ENCODE data around the gene PIK3C2G. TPM values are rescaled to one million over a fixed set of nuclear protein-coding genes. Genes with fewer than 3 reads are reported as not detected.

Gene PIK3C2G
- total RNA-seq, 1 donor from 2014 or later = 4.6 TPM

GRCh38 chr12:18389820-18390219, 128.5 kb downstream of the PIK3C2G start:
- Mint-ChIP-seq H3K4me3 (no peak overlapping the region), H3K4me1 (ENCODE audit: unreplicated experiment) (no peaks in the 10 kb centered on the region), H3K36me3 (peaks cover 13% of the 10 kb centered on the region), H3K27me3 (no peaks in the 10 kb centered on the region), H3K9me3 (no peaks in the 10 kb centered on the region), H3K27ac (no peak overlapping the region)
- TF ChIP-seq, protein P1, sequence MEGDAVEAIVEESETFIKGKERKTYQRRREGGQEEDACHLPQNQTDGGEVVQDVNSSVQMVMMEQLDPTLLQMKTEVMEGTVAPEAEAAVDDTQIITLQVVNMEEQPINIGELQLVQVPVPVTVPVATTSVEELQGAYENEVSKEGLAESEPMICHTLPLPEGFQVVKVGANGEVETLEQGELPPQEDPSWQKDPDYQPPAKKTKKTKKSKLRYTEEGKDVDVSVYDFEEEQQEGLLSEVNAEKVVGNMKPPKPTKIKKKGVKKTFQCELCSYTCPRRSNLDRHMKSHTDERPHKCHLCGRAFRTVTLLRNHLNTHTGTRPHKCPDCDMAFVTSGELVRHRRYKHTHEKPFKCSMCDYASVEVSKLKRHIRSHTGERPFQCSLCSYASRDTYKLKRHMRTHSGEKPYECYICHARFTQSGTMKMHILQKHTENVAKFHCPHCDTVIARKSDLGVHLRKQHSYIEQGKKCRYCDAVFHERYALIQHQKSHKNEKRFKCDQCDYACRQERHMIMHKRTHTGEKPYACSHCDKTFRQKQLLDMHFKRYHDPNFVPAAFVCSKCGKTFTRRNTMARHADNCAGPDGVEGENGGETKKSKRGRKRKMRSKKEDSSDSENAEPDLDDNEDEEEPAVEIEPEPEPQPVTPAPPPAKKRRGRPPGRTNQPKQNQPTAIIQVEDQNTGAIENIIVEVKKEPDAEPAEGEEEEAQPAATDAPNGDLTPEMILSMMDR (conservative IDR thresholded peaks at IDR 0.05) = no peak
- no peak for DNase-seq (ENCODE audit: extremely low spot score, unreplicated experiment)

DNA sequence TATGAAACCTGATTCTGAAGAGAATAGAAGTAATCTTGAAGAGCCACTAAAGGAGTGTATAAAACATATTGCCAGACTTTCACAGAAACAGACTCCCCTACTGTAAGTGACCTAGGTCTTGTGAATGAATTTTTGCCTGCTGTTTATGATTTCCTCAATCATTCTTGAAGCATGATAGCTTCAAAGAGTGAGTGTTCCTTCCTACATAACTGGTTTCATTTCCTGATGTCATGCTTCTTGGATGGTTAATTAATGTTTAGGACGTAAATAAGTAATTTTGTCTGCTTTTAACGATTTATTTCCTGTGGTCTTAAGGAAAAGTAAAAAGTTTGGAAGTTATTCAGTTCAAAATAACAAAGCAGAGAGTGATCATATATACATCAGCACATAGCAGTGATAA, 129.8 kb downstream of the PIK3C2G start:
- no peaks in the 10 kb centered on the region for H3K4me1 Mint-ChIP-seq (ENCODE audit: unreplicated experiment)
- H3K27me3 Mint-ChIP-seq = no peaks in the 10 kb centered on the region
- no peak for DNase-seq (ENCODE audit: extremely low spot score, unreplicated experiment)
- TF ChIP-seq, protein P1 (conservative IDR thresholded peaks at IDR 0.05) = no peak
- H3K4me3 Mint-ChIP-seq = no peak overlapping the region
- H3K9me3 Mint-ChIP-seq = no peaks in the 10 kb centered on the region
- peaks cover 13% of the 10 kb centered on the region for H3K36me3 Mint-ChIP-seq
- H3K27ac Mint-ChIP-seq = no peak overlapping the region

GRCh38 chr12:18394742-18395141, 133.4 kb downstream of the PIK3C2G start:
- H3K4me1 Mint-ChIP-seq (ENCODE audit: unreplicated experiment) = no peaks in the 10 kb centered on the region
- no peak overlapping the region for H3K4me3 Mint-ChIP-seq
- no peaks in the 10 kb centered on the region for H3K27me3 Mint-ChIP-seq
- H3K9me3 Mint-ChIP-seq = no peaks in the 10 kb centered on the region
- DNase-seq (ENCODE audit: extremely low spot score, unreplicated experiment) = no peak
- TF ChIP-seq, protein P1 (conservative IDR thresholded peaks at IDR 0.05) = no peak
- H3K27ac Mint-ChIP-seq = no peak overlapping the region
- H3K36me3 Mint-ChIP-seq = peaks cover 5% of the 10 kb centered on the region

DNA sequence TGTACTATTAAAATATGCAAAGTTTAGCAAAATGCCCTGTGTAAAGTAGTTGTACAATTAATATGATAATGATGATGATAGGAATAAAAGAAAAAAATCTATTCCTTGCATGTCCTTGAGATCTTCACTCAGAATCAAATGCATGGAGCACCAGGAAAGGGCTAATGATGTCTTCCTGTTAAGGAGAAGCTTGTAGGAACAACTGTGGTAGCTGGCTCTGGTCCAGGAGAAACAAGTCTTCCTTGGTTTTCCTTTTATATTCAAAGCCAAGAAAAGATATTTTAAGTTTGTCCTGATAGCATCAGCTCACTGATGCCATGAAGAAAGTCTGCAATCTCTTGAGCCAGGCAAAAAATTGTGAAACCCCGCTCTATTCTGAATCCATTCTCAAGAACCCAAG, 138.9 kb downstream of the PIK3C2G start:
- Mint-ChIP-seq H3K4me3 (no peak overlapping the region), H3K9me3 (no peaks in the 10 kb centered on the region), H3K27ac (no peak overlapping the region), H3K4me1 (ENCODE audit: unreplicated experiment) (no peaks in the 10 kb centered on the region), H3K36me3 (peaks cover 8% of the 10 kb centered on the region), H3K27me3 (no peaks in the 10 kb centered on the region)
- DNase-seq (ENCODE audit: extremely low spot score, unreplicated experiment) = no peak
- TF ChIP-seq, protein P1 (conservative IDR thresholded peaks at IDR 0.05) = no peak

DNA sequence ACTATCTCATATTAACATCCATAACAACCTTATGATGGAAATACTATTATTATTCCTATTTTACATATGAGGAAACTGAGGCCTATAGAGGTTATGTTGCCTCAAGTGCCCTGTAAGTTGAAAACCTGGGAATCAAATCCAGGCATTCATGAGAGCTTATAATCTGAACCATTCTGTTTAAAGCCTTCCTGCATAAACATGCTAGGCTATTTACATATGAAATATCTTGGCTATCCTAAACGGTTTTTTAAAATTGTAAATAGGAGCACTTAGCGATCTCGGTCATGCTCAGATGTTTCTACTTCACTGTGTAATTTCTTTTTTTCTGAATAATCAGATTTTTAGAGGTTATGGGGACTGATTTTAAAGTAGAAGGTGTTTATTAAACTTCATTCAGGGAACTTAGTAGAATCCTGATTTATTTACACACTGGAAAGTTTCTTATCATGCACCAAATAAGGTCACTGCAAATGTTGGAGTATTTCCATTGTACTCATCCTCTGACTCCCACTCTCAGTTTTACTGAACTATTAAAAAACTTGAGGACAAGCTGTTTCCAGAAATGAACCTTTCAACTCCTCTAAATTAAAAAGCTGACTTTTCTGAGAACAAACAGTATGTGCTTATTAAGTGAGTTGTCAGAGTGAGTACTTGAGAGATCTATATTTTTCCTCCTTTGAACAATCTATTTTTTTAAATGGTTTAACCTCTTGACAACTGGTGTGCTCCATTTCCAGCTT, 141.7 kb downstream of the PIK3C2G start:
- H3K9me3 Mint-ChIP-seq = peaks cover 5% of the 10 kb centered on the region
- no peaks in the 10 kb centered on the region for H3K4me1 Mint-ChIP-seq (ENCODE audit: unreplicated experiment)
- peaks cover 9% of the 10 kb centered on the region for H3K36me3 Mint-ChIP-seq
- no peak overlapping the region for H3K4me3 Mint-ChIP-seq
- H3K27me3 Mint-ChIP-seq = no peaks in the 10 kb centered on the region
- TF ChIP-seq, protein P1 (conservative IDR thresholded peaks at IDR 0.05) = no peak
- H3K27ac Mint-ChIP-seq = no peak overlapping the region
- DNase-seq (ENCODE audit: extremely low spot score, unreplicated experiment) = no peak
